ENCODE data around the gene ACTRT2.

The ACTRT2 gene

DNA sequence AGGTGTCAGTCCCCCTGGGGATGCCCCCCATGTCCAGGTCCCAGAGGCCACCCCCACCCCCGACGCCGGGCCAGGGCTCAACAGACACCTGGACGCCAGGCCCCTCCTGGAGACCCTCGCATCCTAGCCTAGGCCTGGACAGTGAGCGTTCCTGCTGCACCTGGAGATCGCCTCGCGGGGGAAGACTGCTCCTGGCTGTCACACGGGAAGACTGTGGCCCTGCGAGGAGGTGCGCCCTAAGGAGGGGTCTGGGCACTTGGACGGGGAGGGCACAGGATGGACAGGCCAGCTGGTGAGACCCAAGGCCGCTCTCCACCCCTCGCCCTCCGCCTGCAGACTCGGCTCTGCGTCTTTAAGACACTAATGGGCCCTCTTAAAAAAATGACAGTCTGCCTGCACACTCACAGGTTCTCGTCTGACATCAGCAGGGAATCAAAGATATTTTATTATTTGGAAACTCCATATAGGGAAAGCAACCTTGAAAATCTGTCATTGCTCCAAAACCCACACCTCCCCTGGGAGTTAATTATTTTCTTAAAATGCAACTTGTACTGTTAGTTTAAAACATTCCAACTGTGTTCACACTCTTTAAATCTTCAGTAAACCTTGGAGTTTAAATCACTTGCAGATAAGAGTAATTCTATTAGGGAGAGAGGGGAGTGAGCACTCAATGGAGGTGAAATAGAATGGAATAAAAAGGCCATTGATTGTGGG, 45.6 kb upstream of the ACTRT2 start:
- TF ChIP-seq, protein P1, sequence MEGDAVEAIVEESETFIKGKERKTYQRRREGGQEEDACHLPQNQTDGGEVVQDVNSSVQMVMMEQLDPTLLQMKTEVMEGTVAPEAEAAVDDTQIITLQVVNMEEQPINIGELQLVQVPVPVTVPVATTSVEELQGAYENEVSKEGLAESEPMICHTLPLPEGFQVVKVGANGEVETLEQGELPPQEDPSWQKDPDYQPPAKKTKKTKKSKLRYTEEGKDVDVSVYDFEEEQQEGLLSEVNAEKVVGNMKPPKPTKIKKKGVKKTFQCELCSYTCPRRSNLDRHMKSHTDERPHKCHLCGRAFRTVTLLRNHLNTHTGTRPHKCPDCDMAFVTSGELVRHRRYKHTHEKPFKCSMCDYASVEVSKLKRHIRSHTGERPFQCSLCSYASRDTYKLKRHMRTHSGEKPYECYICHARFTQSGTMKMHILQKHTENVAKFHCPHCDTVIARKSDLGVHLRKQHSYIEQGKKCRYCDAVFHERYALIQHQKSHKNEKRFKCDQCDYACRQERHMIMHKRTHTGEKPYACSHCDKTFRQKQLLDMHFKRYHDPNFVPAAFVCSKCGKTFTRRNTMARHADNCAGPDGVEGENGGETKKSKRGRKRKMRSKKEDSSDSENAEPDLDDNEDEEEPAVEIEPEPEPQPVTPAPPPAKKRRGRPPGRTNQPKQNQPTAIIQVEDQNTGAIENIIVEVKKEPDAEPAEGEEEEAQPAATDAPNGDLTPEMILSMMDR (IDR thresholded peaks at IDR 0.05; ENCODE audit: extremely low read depth, missing control alignments) = no peak
- no peak for DNase-seq (ENCODE audit: low spot score)

DNA sequence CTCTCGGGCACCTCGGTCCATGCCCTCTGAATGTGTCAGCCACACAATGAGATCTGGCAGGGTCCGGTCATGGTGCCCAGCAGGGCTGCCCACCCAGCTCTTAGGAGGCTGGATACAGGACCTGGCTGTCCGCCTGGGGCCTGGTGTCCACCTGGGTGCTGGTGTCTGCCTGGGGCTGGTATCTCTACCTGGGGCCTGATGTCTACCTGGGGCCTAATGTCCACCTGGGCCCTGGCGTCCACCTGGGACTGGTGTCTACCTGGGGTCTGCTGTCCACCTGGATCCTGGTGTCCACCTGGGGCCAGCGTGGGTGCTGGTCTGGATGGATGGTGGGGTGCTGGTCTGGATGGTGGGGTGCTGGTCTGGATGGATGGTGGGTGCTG, 45.1 kb upstream of the ACTRT2 start:
- DNase-seq (ENCODE audit: low spot score) = no peak

DNA sequence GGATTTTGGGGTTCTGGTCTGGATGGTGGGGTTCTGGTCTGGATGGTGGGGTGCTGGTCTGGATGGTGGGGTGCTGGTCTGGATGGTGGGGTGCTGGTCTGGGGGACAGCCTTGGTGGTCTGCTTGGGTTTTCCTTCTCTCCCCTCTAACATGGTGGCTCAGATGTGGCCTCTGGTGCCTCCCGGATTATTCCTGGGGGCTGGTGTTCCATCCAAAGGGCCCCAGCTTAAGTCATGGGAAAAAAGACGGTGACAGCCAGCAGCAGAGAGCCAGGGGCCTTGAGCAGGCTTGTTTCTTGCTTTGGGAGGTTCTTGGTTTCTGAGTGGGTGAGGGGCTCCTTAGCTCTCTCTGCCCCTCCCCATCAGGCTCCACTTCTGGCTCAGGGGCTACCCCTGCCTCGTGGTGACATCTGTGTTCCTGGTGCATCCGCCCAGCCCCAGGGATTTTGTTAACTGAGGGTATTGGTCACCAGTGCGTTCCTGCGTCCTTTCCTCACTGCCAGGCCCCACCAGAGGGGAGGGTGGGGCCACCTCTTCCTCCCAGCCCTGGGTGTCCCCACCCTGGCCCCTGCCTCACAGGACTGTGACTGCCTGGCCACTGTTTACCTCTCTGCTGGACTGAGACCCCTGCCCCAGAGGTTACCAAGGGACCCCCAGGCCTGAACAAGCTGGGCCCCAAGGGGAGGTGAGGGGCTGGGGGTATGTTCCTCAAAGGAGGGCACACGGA, 43.2 kb upstream of the ACTRT2 start:
- no peak for DNase-seq (ENCODE audit: low spot score)
- TF ChIP-seq, protein P1 (IDR thresholded peaks at IDR 0.05; ENCODE audit: extremely low read depth, missing control alignments) = no peak

More for the DNA sequence above, 45.1 kb upstream of the ACTRT2 start:
- TF ChIP-seq, protein P1 (IDR thresholded peaks at IDR 0.05; ENCODE audit: extremely low read depth, missing control alignments) = no peak

DNA sequence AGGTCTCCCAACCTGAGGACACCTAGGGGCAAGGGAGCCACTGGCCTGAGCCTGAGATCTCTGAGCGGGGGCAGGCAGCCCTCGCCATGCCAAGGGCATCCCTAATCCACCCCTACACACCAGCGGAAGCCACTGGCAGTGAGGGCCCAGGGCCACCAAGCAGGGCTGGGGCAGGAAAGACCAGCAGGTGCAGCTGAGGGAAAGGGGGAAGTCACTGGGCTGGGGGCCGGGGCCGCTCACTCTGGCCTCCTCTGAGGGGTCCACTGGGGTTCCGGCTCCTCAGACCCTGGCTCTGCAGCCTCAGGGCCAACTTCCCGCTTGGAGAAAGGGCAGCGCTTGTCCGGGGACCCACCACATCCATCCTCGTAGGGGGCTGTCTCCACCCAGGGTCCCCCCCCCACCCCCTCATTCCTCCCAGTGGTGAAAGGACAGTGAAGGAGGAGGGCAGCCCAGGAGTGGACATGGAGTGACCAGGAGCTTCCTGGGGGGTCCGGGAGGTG, 42.5 kb upstream of the ACTRT2 start:
- TF ChIP-seq, protein P1 (IDR thresholded peaks at IDR 0.05; ENCODE audit: extremely low read depth, missing control alignments) = no peak
- DNase-seq (ENCODE audit: low spot score) = no peak

DNA sequence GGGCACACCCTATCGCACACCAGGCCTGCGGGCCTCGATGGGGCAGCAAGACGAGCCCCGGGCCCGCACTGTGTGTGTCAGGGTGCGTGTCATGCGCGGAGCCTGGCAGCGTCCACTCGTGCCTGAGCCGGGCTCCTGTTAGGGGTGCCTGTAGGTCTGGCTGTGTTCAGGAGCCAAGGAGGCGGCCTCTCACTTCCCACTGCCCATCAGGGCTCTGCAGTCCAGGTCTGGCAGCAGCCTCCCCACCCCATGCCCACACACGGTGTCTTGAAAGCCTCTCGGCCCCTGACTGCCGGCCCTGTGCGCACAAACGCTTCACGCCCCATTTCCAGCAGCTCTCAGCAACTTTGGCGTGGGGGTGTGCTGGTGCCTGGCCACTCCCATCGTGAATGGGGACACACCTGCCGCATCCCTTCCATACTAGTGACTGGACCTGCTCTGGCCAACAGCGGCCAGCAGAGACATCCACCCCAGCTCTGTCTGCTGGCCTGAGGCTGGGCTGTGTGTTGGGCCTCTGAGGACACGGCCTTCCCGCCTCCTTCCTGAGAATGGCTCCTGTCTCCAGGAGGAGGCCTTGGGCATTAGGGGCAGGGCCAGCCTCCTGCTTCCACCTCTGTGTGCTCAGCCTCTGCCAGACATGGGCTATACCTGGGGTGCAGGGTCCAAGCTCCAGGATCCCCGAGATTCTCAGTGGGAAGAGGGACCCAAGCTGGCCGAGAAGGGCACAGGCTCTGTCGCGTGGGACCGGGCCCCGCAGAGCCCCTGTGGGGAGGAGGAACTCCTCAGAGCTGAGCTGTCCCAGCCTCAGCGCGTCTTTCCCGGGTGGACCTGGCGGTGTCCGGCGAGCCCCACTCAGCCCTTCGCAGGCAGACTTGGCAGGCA, 41.8 kb upstream of the ACTRT2 start:
- TF ChIP-seq, protein P1 (IDR thresholded peaks at IDR 0.05; ENCODE audit: extremely low read depth, missing control alignments) = no peak
- DNase-seq (ENCODE audit: low spot score) = no peak

DNA sequence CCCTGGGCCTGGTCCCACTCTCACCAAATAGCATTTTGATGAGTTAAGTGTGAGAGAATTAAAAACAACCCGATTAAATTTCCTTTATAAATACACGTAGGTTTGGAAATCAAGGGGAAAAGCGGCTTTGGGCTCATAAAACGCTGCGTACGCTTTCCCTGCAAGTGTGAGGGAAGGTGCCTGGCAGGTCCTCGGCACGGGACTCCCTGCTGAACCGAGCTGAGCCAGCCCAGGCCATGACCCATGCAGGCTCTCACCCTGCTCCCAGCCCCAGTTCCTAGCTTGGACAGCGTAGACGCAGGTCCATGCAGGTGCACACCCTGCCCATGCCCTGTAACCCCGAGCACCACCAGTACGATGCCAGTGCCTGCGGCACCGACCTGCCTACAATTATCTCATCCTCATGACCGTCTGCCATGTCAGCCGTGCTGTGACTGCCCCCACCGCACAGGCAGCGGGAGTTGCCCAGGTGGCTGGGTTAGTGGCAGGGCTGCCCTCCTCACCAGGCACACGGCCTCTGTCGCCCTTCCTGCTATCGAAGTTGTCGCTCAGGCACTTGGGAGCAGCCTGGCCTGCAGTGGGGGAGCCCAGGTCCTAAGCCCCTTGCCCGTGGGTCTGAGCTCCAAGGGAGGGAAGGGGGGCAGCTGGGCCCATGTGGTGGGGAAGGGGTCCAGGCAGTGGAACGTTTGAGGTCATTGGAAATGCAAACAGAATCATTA, 41.0 kb upstream of the ACTRT2 start:
- no peak for DNase-seq (ENCODE audit: low spot score)
- TF ChIP-seq, protein P1 (IDR thresholded peaks at IDR 0.05; ENCODE audit: extremely low read depth, missing control alignments) = no peak

Measured in GM20000 (cell line).